T-cell (primary cell): ENCODE data around the gene SERTAD2. TPM values are rescaled to one million over a fixed set of nuclear protein-coding genes. Genes with fewer than 3 reads are reported as not detected.

ENCODE experiments used
- ATAC-seq, 4 experiments: fragments of 200-7000 bp in 3 of 4; fragments of 150-1000 bp in 1 of 4; cut with Tn5 transposase; replicated peaks in 1 of 4; 1 replicate in 3 of 4; 2 replicates in 1 of 4; pipeline ENCODE4 v1.10.0; 2021; ENCODE audit warnings: moderate library complexity in 3 of 4, mild to moderate bottlenecking in 2 of 4, moderate number of reproducible peaks in 1 of 4
- CTCF ChIA-PET, 2 donors: fragments of 300-600 bp; sonication (Branson Sonifier 250); formaldehyde crosslinking; loops; one replicate each; lab custom pipeline; 2022; ENCODE audit warnings: antibody characterized with exemption in 2 of 2; lab: Charles Lee
- POLR2A ChIA-PET, 2 donors: fragments of 300-600 bp; sonication (Branson Sonifier 250); formaldehyde crosslinking; loops; one replicate each; lab custom pipeline; 2022; ENCODE audit warnings: antibody characterized with exemption in 2 of 2; lab: Charles Lee
- DNase-seq, 35 experiments: peaks; one replicate each; pipeline versions ENCODE4 v3.0.0 to v3.0.0-alpha.2; 2013 to 2023
- H3K27ac ChIP-seq: one replicate; pipeline ENCODE4 v1.5.1; 2013; ENCODE audit warnings: low read length
- H3K27me3 ChIP-seq, 2 experiments: replicated peaks in 1 of 2; 1 replicate in 1 of 2; 2 replicates in 1 of 2; pipeline versions ENCODE4 v1.6.1 to v1.7.0; 2013; ENCODE audit warnings: low read length in 1 of 2, mixed read lengths in 1 of 2; ENCODE audit not compliant: control insufficient read depth in 2 of 2, insufficient read depth in 2 of 2; ENCODE audit errors: extremely low read depth in 1 of 2
- H3K36me3 ChIP-seq, 2 donors: 1 replicate in 1 of 2; 2 replicates in 1 of 2; pipeline versions ENCODE4 v1.6.1 to v1.7.0; 2013; ENCODE audit warnings: low read length in 1 of 2; ENCODE audit not compliant: control insufficient read depth in 2 of 2, insufficient read depth in 1 of 2; ENCODE audit errors: extremely low read depth in 1 of 2
- H3K4me1 ChIP-seq, 2 experiments: 1 replicate in 1 of 2; 2 replicates in 1 of 2; pipeline versions ENCODE4 v1.6.1 to v1.7.0; 2013; ENCODE audit warnings: low read length in 2 of 2, mixed read lengths in 1 of 2; ENCODE audit not compliant: insufficient read depth in 2 of 2, control insufficient read depth in 1 of 2; ENCODE audit errors: extremely low read depth in 1 of 2
- H3K4me3 ChIP-seq, 2 donors: 1 replicate in 1 of 2; 2 replicates in 1 of 2; pipeline versions ENCODE4 v1.5.1 to v1.7.0; 2013; ENCODE audit warnings: mild to moderate bottlenecking in 2 of 2, low read length in 1 of 2, moderate library complexity in 1 of 2; ENCODE audit not compliant: control insufficient read depth in 1 of 2; ENCODE audit errors: extremely low read depth in 1 of 2
- H3K9me3 ChIP-seq: 2 replicates; pipeline ENCODE4 v1.7.0; 2013
- H3K27ac Mint-ChIP-seq, 2 donors: one replicate each; pipeline ENCODE4 v1.8.0; 2020 to 2021; ENCODE audit warnings: mild to moderate bottlenecking in 2 of 2, mixed read lengths in 2 of 2
- H3K27me3 Mint-ChIP-seq, 2 donors: one replicate each; pipeline ENCODE4 v1.8.0; 2021 to 2022; ENCODE audit warnings: mixed read lengths in 2 of 2
- H3K36me3 Mint-ChIP-seq: one replicate; pipeline ENCODE4 v1.8.0; 2021; ENCODE audit warnings: mixed read lengths
- H3K4me1 Mint-ChIP-seq, 3 donors: one replicate each; pipeline ENCODE4 v1.8.0; 2020 to 2022; ENCODE audit warnings: mixed read lengths in 3 of 3, mild to moderate bottlenecking in 1 of 3
- H3K4me3 Mint-ChIP-seq, 3 donors: one replicate each; pipeline ENCODE4 v1.8.0; 2020 to 2022; ENCODE audit warnings: mild to moderate bottlenecking in 3 of 3, mixed read lengths in 3 of 3, moderate library complexity in 3 of 3
- H3K9me3 Mint-ChIP-seq, 3 donors: one replicate each; pipeline ENCODE4 v1.8.0; 2020 to 2022; ENCODE audit warnings: mixed read lengths in 3 of 3
- WGBS: methylation state at CpG from one replicate; pipeline ENCODE4 v1.1.5; 2013; ENCODE audit warnings: missing lambda C conversion rate; ENCODE audit not compliant: insufficient coverage; 5-methylcytosine and 5-hydroxymethylcytosine counted together
- total RNA-seq, 35 experiments: library from RNA in 6 of 35; stranded (reverse) in 6 of 35; fragments of 120-200 nt in 1 of 35; gene quantifications; one replicate each; pipeline versions ENCODE4 v1.2.1 to v1.2.4 and lab custom pipeline; 2013 to 2026

SERTAD2 gene
- total RNA-seq, 5 donors from 2014 or later (not counting 1 experiment from before 2014, with no cell fraction given), result 22.8 to 39.7 (median 27.4) TPM

DNA sequence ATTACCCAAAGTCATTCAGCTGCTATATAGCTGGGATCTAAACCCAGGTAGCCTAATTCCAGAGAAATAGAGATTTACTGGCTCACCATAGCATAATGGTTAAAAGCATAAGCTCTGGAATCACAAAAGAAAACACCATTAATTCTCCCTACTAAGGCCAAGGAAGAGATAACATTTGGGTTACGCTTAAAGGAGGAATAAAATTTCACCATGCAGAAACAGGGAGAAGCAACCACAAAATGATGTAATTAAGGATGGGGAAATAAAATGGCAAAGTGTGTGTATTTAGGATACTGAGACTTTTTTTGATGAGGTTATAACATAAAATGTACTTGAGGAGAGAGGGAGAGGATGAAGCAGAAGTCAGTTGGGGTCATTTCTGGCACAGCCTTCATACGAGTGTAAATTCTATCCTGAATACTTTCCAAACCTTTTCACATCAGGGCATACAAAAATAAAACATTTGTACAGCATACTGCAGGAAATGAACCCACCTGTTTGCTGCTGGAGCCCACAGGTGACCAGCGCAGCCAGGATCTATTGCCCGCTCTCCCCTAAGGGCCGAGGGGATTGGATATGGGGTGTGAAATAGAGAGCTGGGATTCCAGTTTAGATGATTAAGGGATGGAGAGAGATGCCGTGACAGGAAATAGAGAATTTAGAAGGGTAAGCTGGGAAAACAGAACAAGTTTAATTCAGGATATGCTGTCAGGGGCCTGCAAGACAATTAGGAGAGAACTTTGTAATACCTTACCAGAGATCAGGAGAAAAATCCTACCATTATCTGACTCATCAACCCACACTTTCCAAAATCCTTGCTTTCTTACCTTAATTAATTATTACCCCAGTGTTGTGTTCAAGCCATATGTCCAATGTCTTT lies 43.8 kb upstream of the SERTAD2 start:
- POLR2A ChIA-PET, result interaction anchor here in 1 of 2 donors (1.1 kb wide), 1 partner anchor 35 kb away, joined by 3 read pairs; no protein-coding TSS in a partner anchor
- H3K36me3 ChIP-seq, result no peaks in the 10 kb centered on the region
- H3K4me3 Mint-ChIP-seq, result no peak overlapping the region
- DNase-seq (no peak), ATAC-seq (no peak)
- 96% methylated on average over 3 of the region's 6 CpGs for WGBS
- H3K27me3 ChIP-seq, result no peaks in the 10 kb centered on the region
- no peaks in the 10 kb centered on the region for H3K36me3 Mint-ChIP-seq
- CTCF ChIA-PET, result interaction anchor here in 1 of 2 donors (1.4 to 2.0 kb wide), 2 partner anchors 23 to 24 kb away, joined by 4 read pairs; no protein-coding TSS in a partner anchor
- H3K9me3 ChIP-seq, result no peaks in the 10 kb centered on the region
- no peaks in the 10 kb centered on the region for H3K9me3 Mint-ChIP-seq
- no peaks in the 10 kb centered on the region for H3K27me3 Mint-ChIP-seq
- H3K27ac Mint-ChIP-seq, result no peak overlapping the region
- no peak overlapping the region for H3K27ac ChIP-seq
- peaks cover 8 to 9% of the 10 kb centered on the region in 2 experiments for H3K4me1 ChIP-seq
- peaks cover 39 to 51% (median 40%) of the 10 kb centered on the region in 3 donors for H3K4me1 Mint-ChIP-seq
- no peak overlapping the region for H3K4me3 ChIP-seq

DNA sequence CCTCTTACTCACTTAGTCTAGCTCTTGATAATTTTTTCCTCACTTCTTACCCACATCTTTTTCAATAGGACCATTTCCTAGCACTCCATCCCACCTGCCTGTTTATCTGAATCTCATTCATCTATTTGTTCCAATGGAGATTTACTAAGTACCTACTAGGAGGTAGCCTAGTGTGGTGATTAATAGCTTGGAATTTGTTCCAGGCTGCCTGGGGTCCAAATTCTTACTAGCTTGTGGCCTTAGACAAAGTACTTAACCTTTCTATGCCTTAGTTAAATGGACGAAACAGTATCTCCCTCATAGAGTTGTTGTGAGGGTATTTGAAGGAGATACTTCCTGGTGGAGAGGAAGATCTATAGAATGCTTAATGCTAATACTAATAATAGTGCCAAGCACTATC lies 42.9 kb upstream of the SERTAD2 start:
- no peak for DNase-seq
- ChIA-PET POLR2A (interaction anchor here in 1 of 2 donors (1.1 kb wide), 1 partner anchor 34 kb away, joined by 3 read pairs; no protein-coding TSS in a partner anchor), CTCF (interaction anchor here in 1 of 2 donors (1.4 kb wide), 1 partner anchor 25 kb away, joined by 4 read pairs; no protein-coding TSS in a partner anchor)
- Histone ChIP-seq H3K4me1 (peaks cover 8 to 9% of the 10 kb centered on the region in 2 experiments), H3K27ac (no peak overlapping the region), H3K36me3 (no peaks in the 10 kb centered on the region), H3K4me3 (no peak overlapping the region), H3K27me3 (no peaks in the 10 kb centered on the region), H3K9me3 (no peaks in the 10 kb centered on the region)
- Mint-ChIP-seq H3K27me3 (no peaks in the 10 kb centered on the region), H3K27ac (no peak overlapping the region), H3K9me3 (peaks cover 0 to 2% (median 0%) of the 10 kb centered on the region in 3 donors), H3K36me3 (peaks cover 3% of the 10 kb centered on the region), H3K4me1 (peaks cover 39 to 51% (median 40%) of the 10 kb centered on the region in 3 donors), H3K4me3 (no peak overlapping the region)
- WGBS, result no CpG with 5 or more reads among the region's 1 CpG
- no peak for ATAC-seq

DNA sequence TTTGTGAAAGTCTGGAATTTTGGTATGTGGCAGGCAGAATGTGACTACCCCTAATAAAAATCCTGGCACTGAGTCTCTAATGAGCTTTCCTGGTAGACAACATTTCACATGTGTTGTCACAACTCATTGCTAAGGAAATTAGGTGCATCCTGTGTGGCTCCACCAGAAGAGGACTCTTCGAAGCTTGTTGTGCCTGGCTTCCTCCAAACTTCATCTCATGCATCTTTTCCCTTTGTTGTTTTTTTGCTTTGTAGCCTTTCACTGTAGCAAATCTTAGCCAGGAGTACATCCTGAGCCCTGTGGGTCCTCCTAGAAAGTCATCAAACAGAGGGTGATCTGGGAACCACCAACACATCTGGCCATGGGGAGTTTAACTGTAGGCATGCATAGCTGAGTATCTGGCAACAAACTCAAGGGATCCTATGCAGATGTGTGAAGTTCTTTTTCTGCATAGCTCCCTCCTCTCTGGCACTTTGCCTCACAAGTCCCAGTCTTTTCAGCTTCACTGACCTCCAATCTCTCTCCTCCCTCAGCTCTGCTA lies 42.1 kb upstream of the SERTAD2 start:
- no peak overlapping the region for H3K27ac ChIP-seq
- Mint-ChIP-seq H3K4me3 (no peak overlapping the region), H3K9me3 (peaks cover 0 to 2% (median 0%) of the 10 kb centered on the region in 3 donors), H3K4me1 (peaks cover 38 to 46% (median 39%) of the 10 kb centered on the region in 3 donors), H3K27me3 (no peaks in the 10 kb centered on the region), H3K27ac (no peak overlapping the region), H3K36me3 (peaks cover 3% of the 10 kb centered on the region)
- ChIA-PET POLR2A (interaction anchor here in 1 of 2 donors (1.5 kb wide), 1 partner anchor 8 kb away, joined by 12 read pairs; no protein-coding TSS in a partner anchor), CTCF (interaction anchor here in 1 of 2 donors (1.4 kb wide), 1 partner anchor 26 kb away, joined by 4 read pairs; no protein-coding TSS in a partner anchor)
- ATAC-seq (no peak), DNase-seq (no peak)
- H3K36me3 ChIP-seq, result no peaks in the 10 kb centered on the region
- 40% methylated on average over 1 of the region's 1 CpG for WGBS
- H3K27me3 ChIP-seq, result no peaks in the 10 kb centered on the region
- H3K4me3 ChIP-seq, result no peak overlapping the region
- peaks cover 8 to 9% of the 10 kb centered on the region in 2 experiments for H3K4me1 ChIP-seq
- no peaks in the 10 kb centered on the region for H3K9me3 ChIP-seq

DNA sequence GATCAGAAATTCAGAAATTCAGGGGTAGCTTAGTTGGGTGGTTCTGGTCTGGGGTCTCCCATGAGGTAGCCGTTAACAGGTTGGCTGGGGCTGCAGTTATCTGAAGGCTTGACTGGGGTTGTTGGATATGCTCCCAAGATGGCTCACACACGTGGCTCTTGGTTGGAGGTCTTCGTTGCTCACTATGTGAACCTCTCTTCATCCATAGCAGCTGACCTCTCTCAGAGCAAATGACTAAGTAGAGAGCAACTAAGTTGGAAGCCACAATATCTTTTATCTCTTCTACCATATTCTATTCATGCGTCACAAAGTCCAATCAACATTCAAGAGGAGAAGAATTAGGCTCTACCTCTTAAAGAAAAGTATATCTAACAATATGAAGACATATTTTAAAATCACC lies 38.7 kb upstream of the SERTAD2 start:
- H3K27me3 Mint-ChIP-seq, result no peaks in the 10 kb centered on the region
- H3K27ac Mint-ChIP-seq, result no peak overlapping the region
- H3K27me3 ChIP-seq, result no peaks in the 10 kb centered on the region
- DNase-seq (no peak), ATAC-seq (no peak)
- H3K4me3 ChIP-seq, result no peak overlapping the region
- CTCF ChIA-PET, result interaction anchor here in 1 of 2 donors (0.5 to 0.6 kb wide), 2 partner anchors 14 to 372 kb away, joined by 3 to 9 read pairs; no protein-coding TSS in a partner anchor
- no peak overlapping the region for H3K4me3 Mint-ChIP-seq
- peaks cover 0 to 2% (median 0%) of the 10 kb centered on the region in 3 donors for H3K9me3 Mint-ChIP-seq
- H3K27ac ChIP-seq, result no peak overlapping the region
- peaks cover 0 to 9% of the 10 kb centered on the region in 2 experiments for H3K4me1 ChIP-seq
- no peaks in the 10 kb centered on the region for H3K36me3 ChIP-seq
- 86% methylated on average over 1 of the region's 4 CpGs for WGBS
- peaks cover 6% of the 10 kb centered on the region for H3K36me3 Mint-ChIP-seq
- peaks cover 17 to 34% (median 18%) of the 10 kb centered on the region in 3 donors for H3K4me1 Mint-ChIP-seq
- H3K9me3 ChIP-seq, result no peaks in the 10 kb centered on the region
- POLR2A ChIA-PET, result no interaction called here

DNA sequence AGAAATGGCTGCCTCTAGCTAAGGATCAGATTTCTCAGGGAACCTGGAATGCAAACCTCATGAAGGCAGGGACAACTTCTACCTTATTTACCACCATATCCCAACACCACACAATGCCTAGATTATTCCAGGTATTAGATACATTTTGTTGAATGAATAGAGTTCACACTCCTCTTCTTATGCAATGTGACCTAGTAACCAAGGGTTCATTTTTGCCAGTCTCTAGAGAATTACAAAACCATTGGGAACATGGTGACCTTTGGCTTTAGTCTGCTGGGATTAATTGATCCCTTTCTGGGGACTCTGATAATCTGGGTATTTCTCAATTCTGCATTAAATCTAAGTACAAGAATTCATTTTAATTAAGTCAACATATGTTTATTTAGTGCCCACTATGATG lies 35.2 kb upstream of the SERTAD2 start:
- peaks cover 6% of the 10 kb centered on the region for H3K36me3 Mint-ChIP-seq
- H3K9me3 Mint-ChIP-seq, result peaks cover 0 to 2% (median 0%) of the 10 kb centered on the region in 3 donors

DNA sequence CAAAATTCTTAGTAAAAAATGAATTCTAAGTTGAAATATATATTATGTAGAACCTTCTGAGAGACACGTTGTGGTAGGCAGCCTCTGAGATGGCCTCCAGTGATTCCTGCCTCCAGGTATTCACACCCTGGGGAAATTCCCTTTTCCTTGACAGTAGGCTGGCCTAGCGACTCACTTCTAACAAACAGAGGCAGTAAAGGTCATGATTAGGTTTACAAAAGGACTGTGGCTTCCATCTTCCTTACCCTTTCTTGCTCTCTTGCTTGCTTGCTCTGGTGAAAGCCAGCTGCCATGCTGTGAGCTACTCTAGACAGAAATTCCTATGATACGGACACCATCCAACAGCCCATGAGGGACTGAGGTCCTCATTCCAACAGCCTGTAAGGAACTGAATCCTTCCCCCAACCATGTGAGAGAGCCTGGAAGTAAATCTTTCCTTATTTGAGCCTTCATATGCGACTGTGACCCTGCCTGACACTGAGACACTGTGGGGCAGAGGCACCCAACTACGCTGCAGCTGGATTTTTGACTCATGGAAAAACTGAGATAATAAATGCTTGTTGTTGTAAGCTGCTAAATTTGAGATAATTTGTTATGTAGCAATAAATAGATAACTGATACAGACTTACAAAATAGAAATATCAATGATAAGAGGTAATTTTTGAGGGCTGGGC lies 32.7 kb upstream of the SERTAD2 start:
- ATAC-seq (no peak), DNase-seq (no peak)
- peaks cover 8 to 20% (median 16%) of the 10 kb centered on the region in 3 donors for H3K4me1 Mint-ChIP-seq
- Histone ChIP-seq H3K4me3 (no peak overlapping the region), H3K27me3 (no peaks in the 10 kb centered on the region), H3K9me3 (no peaks in the 10 kb centered on the region), H3K36me3 (no peaks in the 10 kb centered on the region), H3K27ac (no peak overlapping the region), H3K4me1 (peaks cover 0 to 2% of the 10 kb centered on the region in 2 experiments)
- no peak overlapping the region for H3K4me3 Mint-ChIP-seq
- POLR2A ChIA-PET, result interaction anchor here in 1 of 2 donors (0.7 kb wide), 1 partner anchor 63 kb away, joined by 3 read pairs; no protein-coding TSS in a partner anchor
- H3K36me3 Mint-ChIP-seq, result peaks cover 3% of the 10 kb centered on the region
- H3K27me3 Mint-ChIP-seq, result no peaks in the 10 kb centered on the region
- WGBS, result no CpG with 5 or more reads among the region's 5 CpGs
- H3K9me3 Mint-ChIP-seq, result no peaks in the 10 kb centered on the region
- CTCF ChIA-PET, result no interaction called here
- H3K27ac Mint-ChIP-seq, result no peak overlapping the region

More for the DNA sequence above, 35.2 kb upstream of the SERTAD2 start:
- H3K4me1 ChIP-seq, result peaks cover 0 to 2% of the 10 kb centered on the region in 2 experiments
- DNase-seq, result no peak
- ATAC-seq, result no peak
- no peaks in the 10 kb centered on the region for H3K27me3 Mint-ChIP-seq
- no peaks in the 10 kb centered on the region for H3K9me3 ChIP-seq
- H3K4me3 ChIP-seq, result no peak overlapping the region
- POLR2A ChIA-PET, result no interaction called here
- CTCF ChIA-PET, result no interaction called here
- H3K27ac Mint-ChIP-seq, result no peak overlapping the region
- no peaks in the 10 kb centered on the region for H3K27me3 ChIP-seq
- peaks cover 5 to 15% (median 8%) of the 10 kb centered on the region in 3 donors for H3K4me1 Mint-ChIP-seq
- H3K27ac ChIP-seq, result no peak overlapping the region
- no peak overlapping the region for H3K4me3 Mint-ChIP-seq
- no peaks in the 10 kb centered on the region for H3K36me3 ChIP-seq
